ENCODE results near the gene G6PC2.

GRCh38 chr2:168928113-168928831 is 27.2 kb downstream of the G6PC2 start:
- TF ChIP-seq, protein P1, sequence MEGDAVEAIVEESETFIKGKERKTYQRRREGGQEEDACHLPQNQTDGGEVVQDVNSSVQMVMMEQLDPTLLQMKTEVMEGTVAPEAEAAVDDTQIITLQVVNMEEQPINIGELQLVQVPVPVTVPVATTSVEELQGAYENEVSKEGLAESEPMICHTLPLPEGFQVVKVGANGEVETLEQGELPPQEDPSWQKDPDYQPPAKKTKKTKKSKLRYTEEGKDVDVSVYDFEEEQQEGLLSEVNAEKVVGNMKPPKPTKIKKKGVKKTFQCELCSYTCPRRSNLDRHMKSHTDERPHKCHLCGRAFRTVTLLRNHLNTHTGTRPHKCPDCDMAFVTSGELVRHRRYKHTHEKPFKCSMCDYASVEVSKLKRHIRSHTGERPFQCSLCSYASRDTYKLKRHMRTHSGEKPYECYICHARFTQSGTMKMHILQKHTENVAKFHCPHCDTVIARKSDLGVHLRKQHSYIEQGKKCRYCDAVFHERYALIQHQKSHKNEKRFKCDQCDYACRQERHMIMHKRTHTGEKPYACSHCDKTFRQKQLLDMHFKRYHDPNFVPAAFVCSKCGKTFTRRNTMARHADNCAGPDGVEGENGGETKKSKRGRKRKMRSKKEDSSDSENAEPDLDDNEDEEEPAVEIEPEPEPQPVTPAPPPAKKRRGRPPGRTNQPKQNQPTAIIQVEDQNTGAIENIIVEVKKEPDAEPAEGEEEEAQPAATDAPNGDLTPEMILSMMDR (conservative IDR thresholded peaks at IDR 0.05; ENCODE audit: low read length) = no peak
- no peak for TF ChIP-seq EZH2phosphoT487 (IDR thresholded peaks at IDR 0.05; ENCODE audit: borderline replicate concordance)
